DOHH2 (cell line): Measurements from ENCODE around the gene ARID5A.

Source experiments
- H3F3A ChIP-seq: fragments of 200-600 bp; sonication (generic), shearing (Covaris generic); 2 replicates; pipeline ENCODE4 v1.6.0; 2016; ENCODE audit warnings: antibody characterized with exemption, mild to moderate bottlenecking; ENCODE audit not compliant: control insufficient read depth, insufficient read depth
- H3K27ac ChIP-seq: fragments of 200-600 bp; sonication (generic); 2 replicates; pipeline ENCODE4 v1.5.1; 2014; ENCODE audit warnings: low read depth, mild to moderate bottlenecking, low read length, moderate library complexity
- H3K27me3 ChIP-seq: fragments of 200-600 bp; sonication (generic); 2 replicates; pipeline ENCODE4 v1.6.1; 2014; ENCODE audit warnings: mild to moderate bottlenecking, low read length, mixed read lengths; ENCODE audit not compliant: control insufficient read depth
- H3K36me3 ChIP-seq: fragments of 200-600 bp; sonication (generic); 2 replicates; pipeline ENCODE4 v1.6.1; 2014; ENCODE audit warnings: mild to moderate bottlenecking, low read length, moderate library complexity, mixed read lengths; ENCODE audit not compliant: control insufficient read depth
- H3K4me1 ChIP-seq: fragments of 200-600 bp; sonication (generic); 2 replicates; pipeline ENCODE4 v1.6.1; 2014; ENCODE audit warnings: mild to moderate bottlenecking, low read length, mixed read lengths; ENCODE audit not compliant: control insufficient read depth
- H3K4me2 ChIP-seq: fragments of 200-600 bp; sonication (generic); 2 replicates; pipeline ENCODE4 v1.6.0; 2014; ENCODE audit warnings: mild to moderate bottlenecking, low read length, moderate library complexity
- H3K4me3 ChIP-seq: fragments of 200-600 bp; sonication (generic); 2 replicates; pipeline ENCODE4 v1.5.1; 2014; ENCODE audit warnings: mild to moderate bottlenecking, low read length, mixed read lengths
- H3K79me2 ChIP-seq: fragments of 200-600 bp; sonication (generic); 2 replicates; pipeline ENCODE4 v1.6.1; 2014; ENCODE audit warnings: mild to moderate bottlenecking, low read length, mixed read lengths; ENCODE audit not compliant: control insufficient read depth
- H3K9me2 ChIP-seq: fragments of 200-600 bp; sonication (generic); replicated peaks from 2 replicates; pipeline ENCODE4 v1.6.1; 2014; ENCODE audit warnings: mild to moderate bottlenecking, low read length, mixed read lengths; ENCODE audit not compliant: control insufficient read depth
- H3K9me3 ChIP-seq: fragments of 200-600 bp; sonication (generic); 2 replicates; pipeline ENCODE4 v1.6.1; 2014; ENCODE audit warnings: antibody characterized with exemption, low read length, mixed read lengths; ENCODE audit not compliant: control insufficient read depth, insufficient read depth
- H4K20me1 ChIP-seq: fragments of 200-600 bp; sonication (generic); 2 replicates; pipeline ENCODE4 v1.6.0; 2014; ENCODE audit warnings: low read depth, mild to moderate bottlenecking, antibody characterized with exemption, low read length, moderate library complexity; ENCODE audit not compliant: control insufficient read depth, insufficient read depth
- EZH2phosphoT487 ChIP-seq: fragments of 200-600 bp; sonication (generic); IDR thresholded peaks from 2 replicates; pipeline ENCODE4 v1.6.1; 2017; ENCODE audit warnings: borderline replicate concordance, mild to moderate bottlenecking, antibody characterized with exemption, low read length, moderate library complexity, mixed read lengths
- TF ChIP-seq, protein P1 (sequence below): fragments of 200-600 bp; sonication (generic); IDR thresholded peaks from one replicate; pipeline ENCODE4 v1.5.1; 2014; ENCODE audit warnings: antibody characterized with exemption, mild to moderate bottlenecking, low read depth, low read length; ENCODE audit not compliant: poor library complexity, severe bottlenecking

ARID5A gene

DNA sequence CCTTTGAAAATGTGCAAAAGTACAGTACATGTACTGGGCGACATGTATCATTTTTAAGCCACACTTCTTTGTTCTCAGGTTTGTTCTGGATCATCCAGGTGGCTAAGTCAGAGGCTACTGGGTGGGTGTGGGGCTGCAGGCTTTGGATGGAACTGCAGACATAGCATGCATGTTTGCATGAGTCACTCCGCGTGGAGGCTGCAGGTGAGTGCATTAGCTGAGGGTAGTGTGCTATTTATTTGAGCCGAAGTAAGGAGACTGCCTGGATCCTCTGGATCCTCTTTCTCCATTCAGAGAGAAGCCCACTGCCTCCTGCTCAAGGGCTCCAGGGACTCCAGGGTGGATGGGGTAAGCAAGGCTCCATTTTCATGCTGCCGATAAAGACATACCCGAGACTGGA lies 22.0 kb upstream of the ARID5A start:
- Histone ChIP-seq H3K4me3 (no peak overlapping the region), H3F3A (no peaks in the 10 kb centered on the region), H3K36me3 (no peaks in the 10 kb centered on the region), H3K4me2 (no peak overlapping the region), H3K27ac (no peak overlapping the region), H3K79me2 (no peaks in the 10 kb centered on the region), H4K20me1 (no peaks in the 10 kb centered on the region), H3K4me1 (peaks cover 5% of the 10 kb centered on the region), H3K9me2 (no peaks in the 10 kb centered on the region), H3K27me3 (peaks cover 13% of the 10 kb centered on the region), H3K9me3 (peaks cover 4% of the 10 kb centered on the region; the same call in 1 of the 2 replicates)
- TF ChIP-seq EZH2phosphoT487, result no peak
- TF ChIP-seq, protein P1, sequence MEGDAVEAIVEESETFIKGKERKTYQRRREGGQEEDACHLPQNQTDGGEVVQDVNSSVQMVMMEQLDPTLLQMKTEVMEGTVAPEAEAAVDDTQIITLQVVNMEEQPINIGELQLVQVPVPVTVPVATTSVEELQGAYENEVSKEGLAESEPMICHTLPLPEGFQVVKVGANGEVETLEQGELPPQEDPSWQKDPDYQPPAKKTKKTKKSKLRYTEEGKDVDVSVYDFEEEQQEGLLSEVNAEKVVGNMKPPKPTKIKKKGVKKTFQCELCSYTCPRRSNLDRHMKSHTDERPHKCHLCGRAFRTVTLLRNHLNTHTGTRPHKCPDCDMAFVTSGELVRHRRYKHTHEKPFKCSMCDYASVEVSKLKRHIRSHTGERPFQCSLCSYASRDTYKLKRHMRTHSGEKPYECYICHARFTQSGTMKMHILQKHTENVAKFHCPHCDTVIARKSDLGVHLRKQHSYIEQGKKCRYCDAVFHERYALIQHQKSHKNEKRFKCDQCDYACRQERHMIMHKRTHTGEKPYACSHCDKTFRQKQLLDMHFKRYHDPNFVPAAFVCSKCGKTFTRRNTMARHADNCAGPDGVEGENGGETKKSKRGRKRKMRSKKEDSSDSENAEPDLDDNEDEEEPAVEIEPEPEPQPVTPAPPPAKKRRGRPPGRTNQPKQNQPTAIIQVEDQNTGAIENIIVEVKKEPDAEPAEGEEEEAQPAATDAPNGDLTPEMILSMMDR, result no peak

DNA sequence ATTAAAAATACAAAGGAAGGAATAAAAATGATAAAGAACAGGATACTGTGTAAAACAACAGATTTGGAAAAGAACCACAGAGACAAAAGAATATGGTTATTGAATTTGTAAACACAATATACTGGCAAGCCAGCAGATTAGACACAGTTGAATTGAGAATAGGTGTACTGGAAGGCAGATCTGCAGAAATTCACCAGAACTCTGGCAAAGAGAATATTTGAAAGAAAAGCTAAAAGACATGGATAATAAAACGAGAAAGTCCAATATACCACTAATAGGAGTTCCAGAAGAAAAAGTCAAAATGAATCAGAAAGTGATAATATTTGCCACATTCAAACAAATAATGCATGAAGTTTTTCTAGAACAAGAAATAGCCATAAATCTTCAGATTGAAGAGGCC lies 19.5 kb upstream of the ARID5A start:
- Histone ChIP-seq H3K4me3 (no peak overlapping the region), H3F3A (no peaks in the 10 kb centered on the region), H3K79me2 (no peaks in the 10 kb centered on the region), H3K27ac (no peak overlapping the region), H3K27me3 (no peaks in the 10 kb centered on the region), H3K9me2 (no peaks in the 10 kb centered on the region), H3K36me3 (no peaks in the 10 kb centered on the region), H4K20me1 (no peaks in the 10 kb centered on the region), H3K9me3 (peaks cover 4% of the 10 kb centered on the region; the same call in 1 of the 2 replicates), H3K4me2 (no peak overlapping the region), H3K4me1 (no peaks in the 10 kb centered on the region)
- no peak for TF ChIP-seq EZH2phosphoT487
- TF ChIP-seq, protein P1, result no peak

DNA sequence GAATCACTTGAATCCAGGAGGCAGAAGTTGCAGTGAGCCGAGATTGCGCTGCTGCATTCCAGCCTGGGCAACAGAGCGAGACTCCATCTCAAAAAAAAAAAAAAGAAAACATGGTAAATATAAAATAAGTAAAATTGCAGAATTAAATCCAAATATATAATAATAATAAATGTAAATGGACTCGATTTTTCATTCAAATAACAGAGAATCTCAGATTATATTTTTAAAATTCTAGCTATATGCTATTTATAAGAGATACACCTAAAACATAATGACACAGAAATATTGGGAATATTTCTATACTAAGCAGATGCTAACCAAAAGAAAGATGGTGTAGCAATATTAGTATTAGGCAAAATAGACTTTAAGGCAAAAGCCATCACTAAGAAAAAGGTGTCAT lies 16.3 kb upstream of the ARID5A start:
- Histone ChIP-seq H3K9me3 (peaks cover 4% of the 10 kb centered on the region; the same call in 1 of the 2 replicates), H3K27me3 (peaks cover 19% of the 10 kb centered on the region), H3F3A (no peaks in the 10 kb centered on the region), H4K20me1 (no peaks in the 10 kb centered on the region), H3K4me2 (no peak overlapping the region), H3K9me2 (no peaks in the 10 kb centered on the region), H3K79me2 (no peaks in the 10 kb centered on the region), H3K4me1 (no peaks in the 10 kb centered on the region), H3K4me3 (no peak overlapping the region), H3K27ac (no peak overlapping the region), H3K36me3 (no peaks in the 10 kb centered on the region)
- TF ChIP-seq EZH2phosphoT487, result no peak

DNA sequence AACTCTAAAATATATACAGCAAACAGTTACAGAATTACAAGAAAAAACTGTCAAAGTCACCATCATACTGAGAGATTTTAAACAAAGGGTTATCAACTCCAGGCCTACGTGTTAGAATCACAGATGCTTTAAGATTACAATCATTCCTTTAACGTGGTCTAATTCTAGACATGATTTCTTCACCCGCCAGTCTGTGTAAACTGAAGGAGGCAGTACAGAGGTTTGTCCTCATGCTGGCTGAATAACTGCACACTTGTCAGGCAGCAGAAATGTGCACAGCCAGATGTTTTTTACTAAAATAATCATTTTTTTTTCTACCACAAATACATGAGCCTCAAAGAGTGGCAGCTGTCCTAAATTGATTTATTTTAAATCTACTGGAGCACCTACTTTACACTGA lies 15.9 kb upstream of the ARID5A start:
- no peaks in the 10 kb centered on the region for H3K4me1 ChIP-seq

More for the DNA sequence above, 15.9 kb upstream of the ARID5A start:
- Histone ChIP-seq H3K4me3 (no peak overlapping the region), H4K20me1 (no peaks in the 10 kb centered on the region), H3K79me2 (no peaks in the 10 kb centered on the region), H3K9me3 (peaks cover 4% of the 10 kb centered on the region; the same call in 1 of the 2 replicates), H3K4me2 (no peak overlapping the region), H3K27me3 (peaks cover 24% of the 10 kb centered on the region), H3F3A (no peaks in the 10 kb centered on the region), H3K36me3 (no peaks in the 10 kb centered on the region), H3K27ac (no peak overlapping the region), H3K9me2 (no peaks in the 10 kb centered on the region)
- TF ChIP-seq, protein P1, result no peak
